Left cardiac atrium (tissue), 4 donors: ENCODE measurements around the gene SLC38A3. TPM values are rescaled to one million over a fixed set of nuclear protein-coding genes. Genes with fewer than 3 reads are reported as not detected.
"Not testable (repeated sequence)": the region's sequence is repeated elsewhere in the genome, so short reads cannot be mapped to it uniquely, and the experiment has no call there.

Experiments
- ATAC-seq, 2 donors: fragments of 200-7000 bp; cut with Tn5 transposase; one replicate each; pipeline ENCODE4 v1.9.1; 2020; ENCODE audit warnings: mild to moderate bottlenecking in 2 of 2, moderate library complexity in 2 of 2
- DNase-seq: peaks from one replicate; pipeline ENCODE4 v3.0.0-alpha.2; 2020
- intact Hi-C, 2 donors: fragments of 100-400 bp; cut with DNase I; formaldehyde crosslinking; loops; one replicate each; pipeline versions ENCODE4 v1.14.1 to v1.15.1; 2022 to 2023
- total RNA-seq, 2 donors: library from RNA; stranded (reverse); fragmentation: NEBNext Ultra II Directional; extraction: Animal tissue kit (Norgen Biotek cat#: 25700); gene quantifications; one replicate each; pipeline ENCODE4 v1.2.1, GENCODE V29; 2021
- donor health status: DM: no; HTN: yes; CAD: no.
- donor health status: DM: no; HTN: yes; CAD: no; lungs with severe emphysema.
- donor health status: DM: yes; HTN: yes; CAD: no.
- donor health status: Dilated cardiomyopathy.

SLC38A3 gene
- total RNA-seq, 2 donors from 2014 or later, result 5.2 to 7.7 TPM

DNA sequence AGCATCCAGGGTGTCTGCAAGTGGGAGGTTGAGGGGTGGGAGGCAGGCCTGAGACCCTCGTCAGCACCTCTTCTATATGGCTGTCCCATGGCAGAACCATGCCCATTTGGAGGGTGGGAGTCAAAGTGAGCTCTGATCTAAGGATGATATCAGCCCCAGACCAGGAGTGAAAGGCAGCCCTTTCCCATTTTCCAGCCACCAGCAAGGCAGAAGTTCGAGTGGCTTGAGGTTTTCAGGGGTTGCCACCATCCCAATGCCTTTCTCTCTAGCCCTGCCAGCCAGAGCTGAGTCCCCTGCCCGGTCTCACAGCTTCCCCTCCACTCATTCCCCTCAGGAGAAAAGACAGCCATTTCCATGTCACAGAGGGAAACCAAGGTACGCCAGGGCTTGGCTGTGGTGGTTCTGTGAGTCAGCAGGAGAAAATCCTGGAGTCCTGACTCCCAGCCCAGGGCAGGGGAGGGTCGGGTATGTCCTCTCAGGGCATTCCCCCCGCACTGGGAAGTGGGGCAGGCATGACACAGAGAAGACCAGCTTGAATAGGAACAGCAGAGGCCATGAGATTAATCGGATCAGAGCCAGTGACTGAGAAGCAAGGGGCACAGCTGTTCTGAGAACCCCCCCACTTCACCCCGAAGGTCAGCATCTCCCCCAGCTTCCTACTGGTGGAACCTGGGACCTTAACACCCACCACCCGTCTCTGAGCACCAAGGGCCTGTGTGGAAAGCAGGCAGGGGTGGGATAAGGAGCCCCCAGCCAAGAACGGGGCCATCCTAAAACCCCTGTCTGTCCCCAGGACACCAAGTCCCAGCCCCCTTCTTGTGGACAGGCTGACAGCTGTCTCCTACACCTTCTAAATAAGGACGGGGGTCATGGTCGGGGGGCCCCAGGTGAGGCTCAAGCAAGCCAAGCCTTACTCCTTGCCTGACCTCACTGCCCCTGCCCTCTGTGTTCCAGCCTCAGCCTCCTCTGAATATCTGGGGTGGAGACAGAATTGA lies 965 bp upstream of the SLC38A3 start:
- DNase-seq, result no peak
- no peak for ATAC-seq
- intact Hi-C loops, result no loop called here

DNA sequence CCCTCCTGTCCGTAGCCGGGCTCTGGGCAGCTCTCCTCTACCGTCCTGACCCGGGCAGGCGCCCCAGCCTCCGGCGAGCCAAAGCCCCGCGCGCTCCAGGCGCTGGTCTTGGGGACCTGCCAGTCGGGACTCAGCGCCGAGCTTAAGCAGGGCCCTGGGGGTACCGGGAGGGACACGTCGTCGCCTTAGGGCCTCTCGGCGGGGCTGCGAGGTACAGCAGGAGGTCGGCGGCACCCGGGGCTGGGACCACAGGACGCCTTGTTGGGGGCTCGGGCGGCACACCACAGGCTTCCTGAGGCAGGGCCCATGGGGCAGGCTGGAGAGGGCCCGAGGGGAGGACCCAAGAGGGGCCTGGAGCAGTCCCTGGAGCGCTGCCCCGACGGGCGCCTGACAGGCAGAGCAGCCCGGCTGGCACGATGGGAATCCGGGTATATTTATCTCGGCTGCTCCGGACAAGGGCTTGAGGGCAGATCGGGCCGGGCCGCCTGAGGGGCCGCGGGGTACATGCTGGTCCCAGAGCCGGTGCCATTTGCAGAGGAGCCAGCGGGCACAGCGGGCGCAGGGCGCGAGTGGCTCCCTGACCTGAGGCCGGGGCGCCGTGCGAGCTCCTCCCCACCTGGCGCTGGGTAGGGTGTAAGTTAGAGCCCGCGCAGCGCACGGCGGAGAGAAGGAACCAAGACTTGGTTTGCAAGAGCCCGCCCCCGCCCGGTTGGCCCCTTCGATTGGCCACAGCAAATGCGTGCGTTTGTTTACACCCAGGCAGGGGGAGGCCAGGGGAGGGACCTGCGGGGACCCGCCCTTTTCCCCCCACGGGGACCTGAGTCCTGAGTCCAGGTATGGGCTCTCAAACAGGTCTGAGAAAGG lies 574 bp downstream of the SLC38A3 start:
- intact Hi-C loops, result no loop called here
- peak; percentile 50 for DNase-seq
- peak; percentile 64 to 78 for ATAC-seq

- no peak for DNase-seq
- intact Hi-C loops, result no loop called here
- no peak for ATAC-seq
Observed at GRCh38 chr3:50207359-50208042, 2.4 kb downstream of the SLC38A3 start.

DNA sequence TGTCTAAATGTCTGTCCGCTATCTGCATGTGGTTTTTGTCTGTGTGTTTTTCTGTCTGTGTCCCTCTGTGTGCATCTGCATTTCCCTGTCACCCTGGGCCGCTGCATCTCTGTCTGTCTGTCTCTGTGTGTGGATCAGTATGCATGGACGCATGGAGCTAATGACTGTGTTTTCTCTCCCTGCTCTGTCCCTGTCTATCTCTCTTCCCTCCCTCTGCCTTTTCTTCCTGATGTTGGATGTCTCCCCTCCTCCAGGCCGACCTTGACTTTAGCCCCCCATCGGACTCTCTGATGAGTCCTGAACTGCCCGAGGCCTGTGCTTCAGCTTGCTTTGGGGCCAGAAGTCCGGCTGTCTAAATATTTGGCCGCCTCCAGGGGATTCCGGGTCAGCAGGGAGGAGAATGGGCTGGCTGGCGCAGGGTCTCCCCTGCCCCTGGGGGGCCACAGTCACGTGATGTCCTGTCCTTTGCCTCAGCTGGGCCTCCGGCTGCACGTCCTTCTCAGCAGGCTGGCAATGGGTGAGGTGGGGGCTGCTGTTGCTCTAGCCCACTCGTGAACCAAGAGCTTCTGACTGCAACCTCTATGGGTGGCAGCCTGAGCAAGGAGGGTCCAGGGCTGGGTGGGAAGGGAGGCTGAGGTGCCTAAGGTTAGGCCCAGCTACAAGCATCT lies 3.7 kb downstream of the SLC38A3 start:
- intact Hi-C loops, result no loop called here
- DNase-seq (no peak), ATAC-seq (no peak)

DNA sequence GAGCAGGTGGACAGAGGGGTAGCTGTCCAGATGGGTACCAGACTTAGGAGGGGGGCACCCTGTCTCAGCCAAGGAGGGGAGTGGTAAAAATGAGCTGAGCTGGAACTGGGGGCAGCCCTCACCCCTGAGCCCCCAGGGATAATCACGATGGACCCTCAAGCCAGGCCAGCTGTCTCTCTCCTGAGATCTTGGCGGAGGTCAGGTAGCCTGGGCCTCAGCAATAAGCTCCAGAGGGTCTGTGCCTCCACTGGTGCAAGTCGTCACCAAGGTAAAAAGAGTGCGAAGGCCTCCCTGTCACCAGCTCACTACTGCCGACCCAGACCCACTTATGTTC lies 5.1 kb downstream of the SLC38A3 start:
- intact Hi-C loops, result no loop called here
- DNase-seq (no peak), ATAC-seq (no peak)

DNA sequence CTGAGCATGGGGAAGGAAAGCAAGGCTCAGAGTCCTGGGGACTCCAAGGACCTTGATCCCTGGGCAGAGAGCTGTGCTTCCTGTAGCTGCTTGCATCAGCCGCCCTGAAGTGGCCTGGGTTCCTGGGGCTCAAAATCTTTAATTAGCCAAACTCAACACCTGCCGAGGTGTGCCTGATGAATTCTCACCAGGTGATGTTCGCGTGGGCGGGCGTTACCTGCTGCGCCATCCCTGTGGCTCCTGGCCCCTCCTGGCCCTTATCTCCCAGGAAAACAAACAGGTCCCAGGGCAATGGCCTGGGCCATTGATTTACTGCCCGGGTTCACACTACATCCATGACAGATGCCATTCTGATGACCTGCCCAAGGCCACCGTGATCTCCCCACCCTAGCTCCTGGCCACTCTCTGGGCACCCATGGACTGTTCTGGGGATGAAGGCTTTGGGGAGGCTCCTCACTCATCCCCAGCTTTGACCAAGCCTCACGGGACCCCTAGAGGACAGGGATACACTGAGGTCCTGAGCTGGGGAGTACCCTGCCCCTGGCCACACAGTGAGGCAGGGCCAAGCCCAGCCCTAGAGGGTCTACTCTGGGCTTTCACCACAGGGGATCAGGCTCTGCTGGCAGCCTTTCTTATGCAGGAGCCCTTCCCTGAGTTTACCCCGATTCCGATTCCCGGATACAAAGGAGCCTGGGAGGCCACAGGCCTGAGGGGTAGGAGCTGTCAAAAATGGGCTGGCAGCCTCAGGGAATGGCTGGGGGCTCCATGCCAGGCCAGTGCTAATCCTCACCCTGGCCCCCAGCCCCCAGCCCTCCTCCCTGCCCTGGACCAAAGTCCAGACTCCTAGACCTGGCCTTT lies 5.7 kb downstream of the SLC38A3 start:
- no peak for ATAC-seq

DNA sequence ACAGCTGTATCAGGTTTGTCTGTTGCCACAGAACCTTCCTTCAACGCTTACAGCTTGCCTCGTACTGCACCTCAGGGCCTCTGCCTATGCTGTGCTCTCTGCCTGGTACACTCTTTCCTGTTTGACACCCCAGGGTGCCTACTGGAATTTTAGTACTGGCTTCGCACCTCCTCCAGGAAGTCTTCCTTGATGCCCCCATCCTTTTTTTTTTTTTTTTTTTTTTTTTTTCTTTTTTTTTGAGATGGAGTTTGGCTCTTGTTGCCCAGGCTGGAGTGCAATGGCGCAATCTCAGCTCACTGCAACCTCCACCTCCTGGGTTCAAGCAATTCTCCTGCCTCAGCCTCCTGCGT lies 6.3 kb downstream of the SLC38A3 start:
- intact Hi-C loops, DNase-seq, ATAC-seq: not testable (repeated sequence)

More for the DNA sequence above, 5.7 kb downstream of the SLC38A3 start:
- intact Hi-C loops, result no loop called here
- DNase-seq, result no peak

DNA sequence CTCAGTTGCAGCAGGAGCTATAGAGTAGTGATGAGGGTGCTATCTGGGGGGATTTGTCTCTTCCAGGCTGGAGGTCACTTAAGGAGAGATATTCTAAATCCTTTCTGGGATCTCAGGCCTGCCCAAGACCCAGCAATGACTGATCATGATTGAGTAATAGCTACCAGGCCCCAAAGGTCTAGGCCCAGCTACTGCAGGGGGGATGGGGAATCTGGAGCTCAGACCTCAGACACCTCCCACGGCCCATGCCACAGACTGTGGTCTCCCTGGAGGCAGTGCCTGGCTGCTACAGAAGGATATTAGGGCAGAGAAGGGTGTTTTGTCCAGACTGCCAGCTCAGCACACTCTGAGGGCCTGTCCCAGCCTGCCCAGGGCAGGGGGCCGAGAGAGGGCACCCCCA lies 6.9 kb downstream of the SLC38A3 start:
- DNase-seq, result no peak
- ATAC-seq, result no peak
- intact Hi-C loops, result no loop called here

- ATAC-seq (no peak), DNase-seq (no peak)
- intact Hi-C loops, result no loop called here
Observed at GRCh38 chr3:50212502-50212901, 7.4 kb downstream of the SLC38A3 start.

- DNase-seq (no peak), ATAC-seq (no peak)
- intact Hi-C loops, result no loop called here
Observed at GRCh38 chr3:50212971-50213370, 7.9 kb downstream of the SLC38A3 start.

DNA sequence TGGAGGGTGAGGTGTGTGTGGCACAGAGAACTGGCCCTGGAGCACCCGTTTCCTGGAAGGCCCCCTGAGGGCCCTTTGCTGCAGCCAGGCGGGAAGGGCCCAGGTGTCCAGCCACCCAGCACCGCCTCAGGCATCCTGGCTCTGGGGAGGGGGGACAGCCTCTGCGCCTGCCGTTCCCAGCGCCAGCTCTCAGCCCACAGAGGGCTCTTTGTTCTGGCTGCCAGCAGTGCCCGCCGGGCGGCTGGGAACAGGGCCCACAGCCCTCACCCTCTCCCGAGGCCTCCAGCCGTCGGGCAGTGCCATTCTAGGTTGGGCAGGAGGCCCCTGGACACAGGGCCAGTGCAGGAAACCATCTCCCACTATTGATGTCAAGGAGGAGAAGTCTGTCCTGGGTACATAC lies 8.3 kb downstream of the SLC38A3 start:
- ATAC-seq, result no peak
- no peak for DNase-seq
- intact Hi-C loops, result no loop called here

DNA sequence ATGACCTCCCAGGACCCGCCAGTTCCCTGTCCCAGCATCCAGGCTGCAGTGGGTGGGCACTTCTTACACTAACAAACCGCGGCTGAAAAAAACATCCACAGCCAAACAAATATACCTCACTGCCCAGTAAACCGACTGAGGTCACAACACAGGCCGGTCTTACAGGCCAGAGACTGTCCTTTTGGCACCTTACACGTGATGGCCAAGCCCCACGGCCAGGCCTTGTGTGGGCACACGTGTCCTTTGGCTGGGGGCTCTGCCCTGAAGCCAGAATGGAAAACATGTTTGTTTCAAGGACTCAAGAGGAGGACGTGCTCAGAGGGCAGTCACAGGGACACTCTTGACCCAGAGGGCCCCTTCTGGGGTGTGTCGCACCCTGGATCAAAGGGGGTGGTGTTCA lies 9.8 kb downstream of the SLC38A3 start:
- intact Hi-C loops, result no loop called here
- DNase-seq, result no peak
- ATAC-seq, result no peak

- no peak for DNase-seq
- intact Hi-C loops, result no loop called here
- ATAC-seq, result no peak
Observed at GRCh38 chr3:50215529-50215928, 10.5 kb downstream of the SLC38A3 start.

DNA sequence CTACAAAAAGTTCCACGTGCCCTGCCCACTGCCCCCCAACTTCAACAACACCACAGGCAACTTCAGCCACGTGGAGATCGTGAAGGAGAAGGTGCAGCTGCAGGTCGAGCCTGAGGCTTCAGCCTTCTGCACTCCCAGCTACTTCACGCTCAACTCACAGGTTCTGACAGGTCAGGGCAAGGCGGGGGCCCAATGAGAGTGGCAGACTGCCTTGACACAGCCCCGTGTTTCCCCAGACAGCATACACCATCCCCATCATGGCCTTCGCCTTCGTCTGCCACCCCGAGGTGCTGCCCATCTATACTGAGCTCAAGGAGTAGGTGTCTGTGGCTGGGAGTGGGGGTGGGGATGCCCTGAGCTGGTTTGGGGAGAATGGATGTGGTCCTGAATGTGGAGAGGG lies 12.6 kb downstream of the SLC38A3 start:
- no peak for DNase-seq

GRCh38 chr3:50218448-50218847 lies 13.4 kb downstream of the SLC38A3 start:
- ATAC-seq, result no peak
- intact Hi-C loops, result no loop called here
- DNase-seq, result no peak

More for the DNA sequence above, 12.6 kb downstream of the SLC38A3 start:
- no peak for ATAC-seq
- intact Hi-C loops, result no loop called here

- no peak for ATAC-seq
- no peak for DNase-seq
- intact Hi-C loops, result no loop called here
Observed at GRCh38 chr3:50219285-50219684, 14.2 kb downstream of the SLC38A3 start.

DNA sequence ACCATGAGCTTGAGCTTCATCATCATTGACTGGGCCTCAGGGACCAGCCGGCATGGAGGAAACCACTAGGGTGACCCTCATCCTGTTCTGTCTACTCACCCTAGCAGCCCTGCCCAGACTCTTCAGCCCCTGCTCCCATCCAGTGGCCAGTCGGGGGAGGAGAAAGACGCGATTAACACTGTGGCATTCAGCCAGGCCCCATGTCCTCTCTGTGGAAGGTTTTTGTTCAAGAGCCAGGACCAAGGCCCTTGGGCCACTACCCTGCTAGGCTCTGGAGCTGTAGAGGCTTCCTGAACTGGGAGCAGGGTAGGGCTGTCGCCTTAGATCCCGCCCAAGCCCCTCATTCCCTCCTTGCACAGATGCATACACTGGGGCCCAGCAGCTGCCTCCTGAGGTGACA lies 15.0 kb downstream of the SLC38A3 start:
- intact Hi-C loops, result no loop called here
- no peak for ATAC-seq
- DNase-seq, result no peak

- no peak for DNase-seq
- intact Hi-C loops, result no loop called here
- no peak for ATAC-seq
Observed at GRCh38 chr3:50221051-50221410, 16.0 kb downstream of the SLC38A3 start.
